Left renal pelvis (tissue), 4 donors: ENCODE data around the gene PRSS57. TPM values are rescaled to one million over a fixed set of nuclear protein-coding genes. Genes with fewer than 3 reads are reported as not detected.
"Not testable (repeated sequence)": the region's sequence is repeated elsewhere in the genome, so short reads cannot be mapped to it uniquely, and the experiment has no call there.

Experiments
- DNase-seq, 4 donors: peaks; one replicate each; pipeline ENCODE4 v3.0.0-alpha.2; 2013; ENCODE audit warnings: low read depth in 4 of 4, low spot score in 3 of 4
- polyA plus RNA-seq, 4 donors: library from polyadenylated mRNA; unstranded; fragments of 120-200 nt; gene quantifications; one replicate each; pipeline ENCODE4 v1.2.1, GENCODE V29; 2013; ENCODE audit not compliant: insufficient read length in 4 of 4

The PRSS57 gene
- polyA plus RNA-seq, 4 donors: 0.22 to 0.46 (median 0.23) TPM; not detected in 1

DNA sequence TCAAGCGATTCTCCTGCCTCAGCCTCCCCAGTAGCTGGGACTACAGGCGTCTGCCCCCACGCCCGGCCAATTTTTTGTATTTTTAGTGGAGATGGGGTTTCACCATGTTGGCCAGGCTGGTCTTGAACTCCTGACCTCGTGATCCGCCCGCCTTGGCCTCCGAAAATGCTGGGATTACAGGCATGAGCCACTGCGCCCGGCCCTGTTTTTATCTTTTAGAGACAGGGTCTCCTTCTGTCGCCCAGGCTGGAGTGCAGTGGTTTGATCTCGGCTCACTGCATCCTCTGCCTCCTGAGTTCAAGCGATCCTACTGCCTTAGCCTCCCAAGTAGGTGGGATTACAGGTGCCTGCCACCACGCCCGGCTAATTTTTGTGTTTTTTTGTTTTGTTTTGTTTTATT, 3.3 kb upstream of the PRSS57 start:
- not testable (repeated sequence) for DNase-seq

DNA sequence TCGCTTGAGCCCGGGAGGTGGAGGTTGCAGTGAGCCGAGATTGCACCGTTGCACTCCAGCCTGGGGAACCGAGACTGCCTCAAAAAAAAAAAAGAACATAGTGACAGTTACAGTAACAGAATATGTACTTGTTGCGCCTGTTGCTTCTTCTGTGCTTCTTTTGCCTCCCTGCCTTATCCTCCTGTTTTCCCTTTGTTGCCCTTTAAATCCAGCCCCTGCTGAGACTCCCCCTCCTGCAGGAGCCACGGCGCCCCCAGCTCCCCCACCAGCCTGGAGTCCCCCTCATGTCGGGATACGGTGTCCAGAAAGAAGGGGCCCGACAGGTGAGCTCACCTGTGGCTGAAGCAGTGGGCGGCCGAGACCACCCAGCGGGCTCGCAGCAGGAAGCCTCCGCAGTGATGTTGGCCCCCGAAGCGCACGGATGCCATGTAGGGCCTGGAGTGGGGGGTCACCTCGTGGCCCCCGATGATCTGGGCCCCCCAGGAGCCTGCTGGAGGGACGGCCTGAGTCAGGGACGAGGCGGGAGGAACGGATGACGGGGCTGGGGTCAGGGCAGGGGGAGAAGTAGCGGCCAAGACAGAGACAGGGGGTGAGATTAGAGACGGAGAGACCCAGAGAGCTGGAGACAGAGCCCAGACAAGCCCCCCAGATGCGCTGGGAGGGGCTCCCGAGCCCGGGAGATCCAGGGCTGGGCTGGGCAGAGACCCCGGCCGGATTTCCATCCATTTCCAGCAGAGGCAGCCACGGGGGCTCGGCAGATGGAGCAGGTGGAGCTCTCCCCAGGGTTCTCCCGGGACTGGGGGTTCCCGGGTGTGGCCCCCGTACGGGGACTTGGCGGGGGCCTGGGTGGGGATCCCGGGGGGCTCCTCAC, 536 bp downstream of the PRSS57 start:
- DNase-seq: no peak

DNA sequence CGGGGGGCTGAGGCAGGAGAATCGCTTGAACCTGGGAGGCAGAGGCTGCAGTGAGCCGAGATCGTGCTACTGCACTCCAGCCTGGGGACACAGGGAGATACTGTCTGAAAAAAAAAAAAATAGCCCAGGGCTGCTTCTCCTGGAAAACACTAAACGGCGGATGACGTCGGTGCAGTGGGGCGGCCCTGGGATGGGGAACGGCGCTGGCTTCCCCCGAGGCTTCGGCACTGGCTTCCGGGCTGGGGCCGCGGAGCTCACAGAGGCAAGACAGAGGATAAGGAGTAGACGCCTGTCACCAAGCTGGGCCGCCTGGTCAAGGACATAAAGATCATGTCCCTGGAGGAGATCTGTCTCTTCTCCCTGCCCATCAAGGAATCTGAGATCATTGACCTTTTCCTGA, 5.0 kb downstream of the PRSS57 start:
- no peak for DNase-seq

DNA sequence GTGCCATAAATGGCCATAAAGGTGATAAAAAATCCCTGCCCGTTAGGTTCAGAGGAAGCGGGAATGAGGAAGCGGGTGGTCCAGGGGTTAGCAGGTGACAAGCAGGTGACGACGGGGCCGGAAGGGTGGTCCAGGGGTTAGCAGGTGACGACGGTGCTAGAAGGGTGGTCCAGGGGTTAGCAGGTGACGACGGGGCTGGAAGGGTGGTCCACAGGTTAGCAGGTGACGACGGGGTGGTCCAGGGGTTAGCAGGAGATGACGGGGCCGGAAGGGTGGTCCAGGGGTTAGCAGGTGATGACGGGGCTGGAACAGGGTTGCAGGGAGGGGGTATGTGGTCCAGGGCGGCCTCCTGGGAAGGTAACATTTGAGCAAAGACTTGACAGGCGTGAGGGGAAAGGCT, 6.3 kb downstream of the PRSS57 start:
- DNase-seq: no peak

DNA sequence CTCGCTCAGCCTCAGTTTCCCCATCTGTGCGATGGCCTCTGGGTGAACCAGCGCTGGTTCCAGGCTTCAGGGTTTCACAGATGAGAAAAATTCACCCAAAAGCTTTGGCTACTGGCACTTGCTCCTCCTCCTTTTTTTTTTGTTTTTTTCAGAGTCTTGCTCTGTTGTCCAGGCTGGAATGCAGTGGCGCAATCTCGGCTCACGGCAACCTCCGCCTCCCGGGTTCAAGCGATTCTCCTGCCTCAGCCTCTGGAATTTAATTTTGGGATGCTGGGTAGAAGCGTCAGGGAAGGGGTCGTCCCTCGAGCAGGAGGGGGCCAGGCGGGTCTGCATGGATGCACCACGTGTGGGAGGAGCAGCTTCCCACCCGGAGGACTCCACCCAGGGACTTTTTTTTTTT, 7.0 kb downstream of the PRSS57 start:
- DNase-seq: no peak

DNA sequence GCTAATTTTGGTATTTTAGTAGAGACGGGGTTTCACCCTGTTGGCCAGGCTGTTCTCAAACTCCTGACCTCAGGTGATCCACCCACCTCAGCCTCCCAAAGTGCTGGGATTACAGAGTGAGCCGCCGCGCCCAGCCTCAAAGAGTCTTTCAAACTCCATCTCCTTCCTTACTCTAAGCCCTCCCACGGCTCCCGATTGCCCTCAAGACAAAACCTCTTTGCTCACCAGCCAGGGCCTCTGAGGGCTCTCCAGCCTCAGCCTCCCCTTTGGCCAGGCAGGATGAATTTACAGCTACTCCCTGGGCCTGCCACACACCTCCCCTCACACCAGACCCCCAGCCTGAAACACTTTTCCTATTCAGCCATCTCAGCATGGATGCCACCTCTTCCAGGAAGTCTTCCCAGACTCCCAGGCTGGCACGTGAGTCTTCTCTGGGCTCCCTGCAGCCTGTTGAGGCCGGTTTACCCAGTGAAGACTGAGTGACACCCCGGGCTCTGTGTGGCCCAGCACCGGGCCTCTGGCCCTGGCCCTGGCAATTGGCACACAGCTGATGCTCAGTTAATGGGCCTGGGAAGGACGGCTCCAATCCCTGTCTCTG, 7.6 kb downstream of the PRSS57 start:
- no peak for DNase-seq

DNA sequence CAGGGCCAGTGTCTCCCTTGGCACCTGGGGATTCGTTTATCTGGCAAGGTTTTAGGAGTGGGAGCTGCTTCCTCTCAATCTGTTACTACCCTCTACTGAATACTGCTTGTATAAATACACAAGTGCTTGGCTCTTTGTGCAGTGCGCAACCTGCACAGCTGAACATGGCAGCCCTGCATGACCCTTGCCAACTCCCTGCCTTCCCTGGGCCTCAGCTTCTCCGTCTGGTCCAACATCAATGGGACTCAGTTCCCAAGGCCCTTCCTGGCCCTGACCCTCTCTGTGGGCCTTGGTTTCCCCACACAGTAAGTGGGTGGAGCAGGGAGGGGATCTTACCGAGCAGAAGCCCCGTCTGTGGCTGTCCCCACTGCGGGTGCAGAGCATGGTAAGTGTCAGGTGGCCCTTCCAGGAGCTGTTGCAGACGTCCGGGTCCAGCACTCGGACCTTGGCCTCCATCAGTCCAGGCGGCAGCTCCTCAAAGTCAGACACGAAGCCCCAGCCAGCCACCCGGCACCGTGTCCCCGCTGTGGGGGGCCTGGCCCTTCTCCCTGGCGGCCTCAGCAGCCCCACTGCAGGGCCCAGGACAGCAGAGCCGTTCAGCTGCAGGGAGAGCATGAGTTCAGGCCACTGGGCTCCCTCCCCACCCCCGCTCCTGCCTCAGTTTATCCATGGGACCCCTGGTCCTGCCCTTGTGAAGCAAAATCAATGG, 8.5 kb downstream of the PRSS57 start:
- no peak for DNase-seq

DNA sequence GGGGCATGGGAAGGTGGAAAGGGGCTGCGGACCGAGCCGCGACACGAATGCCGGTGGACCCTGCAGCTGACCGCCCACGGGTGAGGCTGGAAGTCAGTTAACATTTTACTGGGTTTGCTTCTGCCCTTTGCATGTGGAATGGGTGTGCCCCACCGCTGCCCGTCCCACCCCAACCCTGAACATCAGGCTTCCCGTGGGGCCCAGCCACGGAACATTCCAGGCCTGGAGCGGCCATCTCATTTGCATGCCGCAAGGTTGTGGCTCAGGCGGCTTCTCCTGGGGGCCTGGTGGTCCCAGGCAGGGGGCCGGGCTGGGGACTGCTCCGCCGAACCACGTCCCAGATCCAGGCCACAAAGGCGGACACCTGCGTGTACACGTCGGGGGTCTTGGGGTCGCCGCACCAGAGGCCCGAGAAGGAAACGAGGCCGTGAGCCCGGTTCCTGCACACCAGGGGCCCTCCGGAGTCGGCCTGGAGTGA, 9.8 kb downstream of the PRSS57 start:
- DNase-seq: no peak

DNA sequence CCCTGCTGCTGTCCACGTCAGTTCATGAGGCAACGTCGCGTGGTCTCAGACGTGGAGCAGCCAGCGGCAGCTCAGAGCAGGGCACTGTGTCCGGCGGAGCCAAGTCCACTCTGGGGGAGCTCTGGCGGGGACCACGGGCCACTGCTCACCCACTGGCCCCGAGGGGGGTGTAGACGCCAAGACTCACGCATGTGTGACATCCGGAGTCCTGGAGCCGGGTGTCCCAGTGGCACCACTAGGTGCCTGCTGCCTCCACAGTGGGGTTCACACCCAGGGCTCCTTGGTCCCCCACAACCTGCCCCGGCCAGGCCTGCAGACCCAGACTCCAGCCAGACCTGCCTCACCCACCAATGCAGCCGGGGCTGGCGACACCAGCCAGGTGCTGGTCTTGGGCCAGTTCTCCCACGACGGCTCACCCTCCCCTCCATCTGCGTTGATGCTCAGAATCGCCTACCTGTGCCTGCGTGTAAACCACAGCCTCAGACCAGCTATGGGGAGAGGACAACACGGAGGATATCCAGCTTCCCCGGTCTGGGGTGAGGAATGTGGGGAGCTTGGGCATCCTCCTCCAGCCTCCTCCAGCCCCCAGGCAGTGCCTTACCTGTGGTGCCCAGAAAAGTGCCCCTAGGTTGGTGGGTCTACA, 12.5 kb downstream of the PRSS57 start:
- DNase-seq: no peak

DNA sequence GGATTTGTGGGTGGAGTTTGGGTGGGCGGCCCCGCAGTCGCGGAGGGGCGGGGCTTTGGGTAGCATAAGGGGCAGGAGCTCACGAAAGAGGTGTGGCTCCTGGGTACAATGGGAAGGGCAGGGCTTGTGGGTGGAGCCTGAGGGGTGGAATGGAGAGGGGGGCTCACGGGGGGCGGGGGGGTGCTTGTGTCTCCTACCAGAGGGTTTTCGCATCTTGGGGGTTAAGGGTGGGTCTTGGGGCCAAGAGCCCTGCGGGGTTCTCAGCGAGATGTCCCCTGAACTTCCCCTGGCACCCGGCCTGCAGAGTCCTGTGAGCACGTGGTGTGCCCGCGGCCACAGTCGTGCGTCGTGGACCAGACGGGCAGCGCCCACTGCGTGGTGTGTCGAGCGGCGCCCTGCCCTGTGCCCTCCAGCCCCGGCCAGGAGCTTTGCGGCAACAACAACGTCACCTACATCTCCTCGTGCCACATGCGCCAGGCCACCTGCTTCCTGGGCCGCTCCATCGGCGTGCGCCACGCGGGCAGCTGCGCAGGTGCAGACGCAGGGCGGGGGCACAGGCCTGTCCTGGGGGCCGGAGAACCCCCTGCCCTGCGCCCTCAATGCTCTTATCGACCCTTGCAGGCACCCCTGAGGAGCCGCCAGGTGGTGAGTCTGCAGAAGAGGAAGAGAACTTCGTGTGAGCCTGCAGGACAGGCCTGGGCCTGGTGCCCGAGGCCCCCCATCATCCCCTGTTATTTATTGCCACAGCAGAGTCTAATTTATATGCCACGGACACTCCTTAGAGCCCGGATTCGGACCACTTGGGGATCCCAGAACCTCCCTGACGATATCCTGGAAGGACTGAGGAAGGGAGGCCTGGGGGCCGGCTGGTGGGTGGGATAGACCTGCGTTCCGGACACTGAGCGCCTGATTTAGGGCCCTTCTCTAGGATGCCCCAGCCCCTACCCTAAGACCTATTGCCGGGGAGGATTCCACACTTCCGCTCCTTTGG, 13.9 kb downstream of the PRSS57 start:
- no peak for DNase-seq

DNA sequence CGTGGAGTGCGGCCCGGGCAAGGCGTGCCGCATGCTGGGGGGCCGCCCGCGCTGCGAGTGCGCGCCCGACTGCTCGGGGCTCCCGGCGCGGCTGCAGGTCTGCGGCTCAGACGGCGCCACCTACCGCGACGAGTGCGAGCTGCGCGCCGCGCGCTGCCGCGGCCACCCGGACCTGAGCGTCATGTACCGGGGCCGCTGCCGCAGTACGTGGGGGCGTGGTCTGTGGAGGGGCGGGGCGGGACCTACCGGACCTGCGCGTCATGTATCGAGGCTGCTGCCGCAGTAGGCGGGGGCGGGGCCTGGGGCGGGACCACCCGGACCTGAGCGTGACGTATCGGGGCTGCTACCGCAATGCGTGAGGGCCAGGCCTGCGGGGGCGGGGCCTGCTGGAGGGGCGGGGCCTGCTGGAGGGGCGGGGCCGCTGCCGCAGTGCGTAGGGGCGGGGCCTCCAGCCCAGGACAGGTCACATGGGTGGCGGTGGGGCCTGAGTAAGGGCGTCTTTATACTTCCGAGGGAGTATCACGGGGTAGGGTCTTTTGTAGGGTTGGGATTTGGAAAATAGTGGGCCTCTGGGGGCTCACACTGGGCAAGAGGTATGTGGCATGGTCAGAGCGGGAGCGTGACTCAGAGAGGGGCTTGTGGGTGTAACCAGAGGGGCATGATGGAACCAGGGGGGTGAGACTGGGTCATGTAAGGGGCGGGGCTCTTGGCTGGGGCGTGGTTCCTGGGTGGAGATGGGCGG, 14.8 kb downstream of the PRSS57 start:
- DNase-seq: peak; percentile 91 to 93 (median 92)

DNA sequence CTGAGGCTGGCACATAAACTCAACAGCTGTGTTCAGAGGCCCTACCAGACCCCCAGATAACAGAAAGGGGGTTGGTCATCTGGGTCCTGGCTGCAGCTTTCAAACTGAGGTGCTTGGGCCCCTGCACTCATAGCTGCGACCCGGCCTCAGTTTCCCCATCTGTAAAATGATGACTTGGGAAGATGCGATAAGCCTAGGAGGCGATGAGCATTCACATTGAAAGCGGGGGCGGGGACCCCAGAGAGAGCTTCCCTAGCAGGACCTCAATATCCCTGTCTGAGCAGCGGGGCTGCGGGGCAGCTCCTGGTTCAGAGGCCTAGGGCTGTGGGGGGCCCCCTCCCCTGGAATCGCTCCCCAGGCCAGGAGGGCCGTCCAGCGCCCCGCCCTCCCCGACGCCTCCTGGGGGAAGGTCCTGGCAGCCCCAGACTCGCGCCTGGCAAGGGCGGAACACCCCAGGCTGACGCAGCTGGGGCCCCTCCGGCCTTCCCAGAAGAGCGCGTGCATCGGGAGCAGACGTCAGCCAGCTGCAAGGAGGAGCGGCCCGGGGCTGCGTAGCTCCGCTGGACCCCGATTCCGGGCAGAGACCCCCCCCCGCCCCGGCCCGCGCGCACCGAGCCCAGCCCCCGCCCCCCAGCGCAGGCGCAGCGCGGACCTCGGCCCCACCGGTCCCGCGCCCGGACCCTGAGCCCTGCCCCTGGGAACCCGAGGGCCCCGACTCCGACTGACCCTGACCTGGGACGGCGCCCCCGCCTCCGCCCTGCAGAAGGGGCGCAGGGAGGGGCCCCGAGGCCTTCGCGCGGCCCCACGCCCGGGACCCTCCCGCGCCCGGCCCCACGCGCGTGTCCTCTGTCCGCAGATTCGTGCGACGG, 15.6 kb downstream of the PRSS57 start:
- no peak for DNase-seq

DNA sequence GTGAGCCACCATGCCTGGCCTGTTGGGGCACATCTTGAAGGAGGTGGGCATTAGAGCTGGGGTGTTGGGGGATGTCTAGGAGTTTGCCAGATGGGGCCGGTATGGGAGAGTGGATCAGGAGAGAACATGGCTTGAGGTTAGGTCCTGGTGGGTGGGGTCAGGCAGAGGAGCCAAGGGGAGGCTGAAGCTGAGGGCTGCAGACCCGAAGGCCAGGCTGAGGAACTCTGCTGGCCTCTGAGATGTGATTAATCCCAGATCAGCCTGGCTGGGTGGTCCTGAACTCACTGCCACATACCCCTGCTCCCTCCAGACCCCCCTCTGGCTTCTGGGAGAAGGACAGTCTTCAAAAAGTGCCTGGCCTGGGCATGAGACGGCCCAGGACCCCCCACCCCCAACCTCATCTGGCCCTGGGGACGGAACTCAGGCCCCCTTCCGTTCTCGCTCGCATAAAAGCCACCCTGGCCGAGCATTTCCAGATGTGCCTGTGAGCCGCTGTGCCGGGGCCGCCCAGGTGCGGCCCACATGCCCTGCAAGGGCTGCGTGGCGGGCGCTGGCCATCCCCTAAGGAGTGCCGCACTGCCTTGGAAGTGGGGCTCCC, 16.4 kb downstream of the PRSS57 start:
- DNase-seq: no peak

DNA sequence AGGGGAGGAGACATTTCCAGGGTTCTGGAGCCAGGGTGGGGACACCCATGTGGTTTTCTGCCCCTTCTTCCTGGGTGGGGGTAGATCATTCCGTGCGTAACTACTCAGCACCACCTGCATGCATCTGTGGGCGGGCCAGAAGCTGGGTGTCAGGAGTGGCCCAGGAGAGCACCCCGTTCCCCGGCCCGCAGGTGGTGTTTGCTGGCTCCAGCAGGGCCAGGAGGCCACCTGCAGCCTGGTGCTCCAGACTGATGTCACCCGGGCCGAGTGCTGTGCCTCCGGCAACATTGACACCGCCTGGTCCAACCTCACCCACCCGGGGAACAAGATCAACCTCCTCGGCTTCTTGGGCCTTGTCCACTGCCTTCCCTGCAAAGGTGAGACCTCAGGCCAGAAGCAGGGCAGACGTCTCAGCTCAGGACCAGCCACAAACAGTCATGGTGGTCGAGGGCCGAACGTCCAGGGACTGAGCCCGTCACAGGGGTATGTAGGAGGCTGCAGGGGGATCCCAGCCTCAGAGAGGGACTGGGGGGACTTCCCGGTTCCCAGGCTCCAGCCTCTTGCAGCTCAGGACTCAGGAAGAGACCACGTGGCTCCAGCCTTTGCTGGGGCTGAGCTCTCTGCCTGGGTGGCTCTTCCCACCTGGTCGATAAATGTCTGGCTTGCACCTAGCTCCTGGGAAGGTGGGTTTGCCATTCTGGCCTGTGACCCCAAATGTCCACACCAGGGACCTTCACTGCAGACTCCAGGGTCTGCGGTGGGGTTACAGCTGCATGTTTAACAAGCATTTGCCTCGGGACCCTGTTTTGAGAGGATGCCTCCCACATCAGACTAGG, 17.4 kb downstream of the PRSS57 start:
- DNase-seq: no peak

DNA sequence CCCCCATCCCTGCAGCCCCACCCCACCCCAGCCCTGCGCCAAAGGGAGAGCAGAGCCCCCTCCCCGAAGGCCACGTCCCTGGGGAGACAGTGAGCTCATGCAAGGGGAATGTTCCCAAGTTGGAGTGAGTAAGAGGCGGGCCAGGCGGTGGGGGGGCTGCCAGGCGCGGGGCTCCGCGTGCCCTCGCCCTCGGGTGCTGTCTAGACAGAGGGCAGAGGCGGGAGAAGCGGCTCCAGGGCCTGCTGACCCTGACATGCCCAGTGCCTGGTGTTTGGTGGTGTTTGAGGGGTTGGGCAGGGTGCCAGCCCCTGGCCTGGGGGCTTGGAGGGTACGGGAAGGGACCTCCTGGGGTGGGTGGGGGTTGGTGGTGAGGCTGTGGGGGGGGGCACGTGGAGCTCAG, 18.1 kb downstream of the PRSS57 start:
- no peak for DNase-seq

DNA sequence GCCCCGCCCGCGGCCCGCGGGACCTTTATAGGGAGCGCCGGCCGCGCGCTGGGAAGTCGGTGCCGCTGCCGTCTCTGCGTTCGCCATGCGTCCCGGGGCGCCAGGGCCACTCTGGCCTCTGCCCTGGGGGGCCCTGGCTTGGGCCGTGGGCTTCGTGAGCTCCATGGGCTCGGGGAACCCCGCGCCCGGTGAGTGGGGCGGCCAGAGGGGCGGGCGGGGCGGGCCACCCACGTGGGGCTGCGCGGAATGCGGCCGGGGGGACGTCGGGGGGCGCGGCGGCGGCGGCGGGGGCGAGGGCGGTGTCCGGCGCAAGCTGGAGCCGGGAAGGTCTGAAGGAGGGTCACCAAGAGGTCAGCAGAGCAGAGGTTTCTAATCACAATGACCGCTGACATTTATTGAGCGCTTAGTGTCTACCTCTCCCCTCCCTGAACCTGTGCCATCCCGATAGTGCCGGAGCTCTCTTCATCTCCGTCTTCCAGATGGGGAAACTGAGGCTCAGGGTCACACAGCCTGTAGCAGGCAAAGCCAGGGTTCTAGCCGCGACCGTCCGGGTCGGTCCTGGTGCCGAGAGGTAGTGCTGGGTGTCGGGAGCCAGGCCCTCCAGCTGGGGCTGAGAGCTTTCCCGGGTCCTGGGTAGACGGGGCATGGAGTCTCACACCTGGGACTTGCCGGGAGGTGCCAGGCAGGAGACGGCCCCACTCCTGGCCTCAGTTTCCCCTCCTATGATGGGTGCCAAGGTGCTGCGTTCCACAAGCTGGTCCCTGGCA, 18.7 kb downstream of the PRSS57 start, which contains the start of gene FSTL3:
Gene FSTL3, plus strand, starts transcription at position 54 of the 767 bp plus-strand sequence. Its CDS starts 32 bp downstream, at position 86.
- no peak for DNase-seq
